GM19099 (cell line): ENCODE results near the gene ENHO.

Source experiments
- POLR2A ChIP-seq: IDR thresholded peaks from 3 replicates; pipeline ENCODE4 v1.6.1; 2011; ENCODE audit warnings: low read depth; ENCODE audit not compliant: insufficient read length; ENCODE audit errors: extremely low read depth

ENHO gene

DNA sequence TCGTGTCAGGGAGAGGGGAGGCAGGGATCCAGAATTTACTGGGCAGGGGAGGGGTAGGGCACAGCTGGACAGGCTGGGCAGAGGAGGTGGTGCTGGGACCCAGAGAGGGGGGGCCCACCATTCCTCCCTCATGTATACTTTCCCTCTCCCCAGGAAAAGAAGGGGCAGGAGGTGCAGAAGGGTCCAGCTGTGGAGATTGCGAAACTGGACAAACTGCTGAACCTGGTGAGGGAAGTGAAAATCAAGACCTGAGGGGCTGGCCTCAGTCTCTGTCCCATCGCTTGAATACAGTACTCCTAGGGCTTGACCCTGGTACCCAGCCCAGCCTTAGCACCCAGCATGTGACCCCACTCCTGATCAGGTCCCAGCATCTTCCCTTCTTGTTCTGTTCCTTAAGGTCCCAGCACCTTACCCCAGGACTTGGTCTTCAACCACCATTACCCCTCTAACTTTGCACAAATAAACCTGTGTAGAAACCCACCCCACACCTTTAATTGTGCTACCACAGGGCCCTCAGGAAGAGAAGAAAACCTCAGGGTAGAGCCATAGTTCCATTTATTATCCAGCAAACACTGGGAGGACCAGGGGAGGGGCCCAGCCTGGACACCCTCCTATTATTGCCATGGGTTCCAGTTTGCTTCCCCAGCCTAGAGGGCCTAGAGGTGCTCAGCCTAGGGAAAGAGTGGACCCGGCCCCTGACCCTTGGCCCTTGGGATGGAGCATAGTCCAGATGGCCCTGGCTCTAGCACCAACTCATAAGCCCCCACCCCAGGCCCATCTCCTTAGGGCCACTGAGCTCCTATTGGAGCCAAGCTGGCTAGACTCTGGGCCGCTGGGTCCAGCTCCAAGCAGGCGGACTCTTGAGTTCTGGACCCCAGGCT is 2.0 kb downstream of the ENHO start:
- no peak for TF ChIP-seq POLR2A

DNA sequence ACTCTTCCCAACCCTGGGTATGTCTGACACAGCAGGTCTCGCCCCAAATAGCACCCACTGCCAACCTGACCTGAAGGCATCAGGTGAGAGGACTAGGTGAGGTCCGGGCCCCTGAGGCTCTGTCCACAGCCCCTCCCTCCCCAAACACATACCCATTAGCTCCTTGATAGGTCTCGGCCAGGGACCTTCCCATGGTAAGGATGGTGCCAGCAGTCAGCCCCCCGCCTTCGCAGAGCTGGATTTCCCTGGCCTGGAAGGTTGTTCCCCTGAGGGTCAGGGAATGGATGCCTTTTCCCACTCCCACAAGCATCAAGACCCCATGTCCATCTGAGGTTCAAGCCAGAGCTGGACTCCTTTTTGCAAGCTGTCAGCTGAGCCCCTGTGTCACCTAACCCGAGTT is 2.7 kb downstream of the ENHO start:
- no peak for TF ChIP-seq POLR2A

- TF ChIP-seq POLR2A: no peak
These were observed 3.3 kb downstream of the ENHO start for GRCh38 chr9:34519321-34520020.

DNA sequence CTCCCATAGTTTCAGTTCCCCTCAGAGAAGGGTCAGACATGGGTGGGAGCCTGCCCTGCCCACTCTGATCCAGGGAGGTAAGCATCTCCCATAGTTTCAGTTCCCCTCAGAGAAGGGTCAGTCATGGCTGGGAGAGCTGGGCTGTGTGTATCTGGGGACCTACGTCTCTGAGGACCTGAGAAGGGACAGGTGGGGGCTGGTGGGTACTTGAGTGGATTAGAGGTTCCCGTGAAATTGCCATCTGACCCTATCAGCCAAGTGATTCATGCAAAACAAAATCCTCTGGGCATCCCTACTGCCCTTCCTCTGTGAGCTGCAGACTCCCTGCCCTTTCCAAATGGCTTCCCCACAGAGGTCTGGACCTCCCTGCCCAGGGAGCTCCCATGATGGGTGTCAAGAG is 3.9 kb downstream of the ENHO start:
- no peak for TF ChIP-seq POLR2A

- no peak for TF ChIP-seq POLR2A
These were observed 4.6 kb downstream of the ENHO start for GRCh38 chr9:34518110-34518616.

- TF ChIP-seq POLR2A: no peak
These were observed 5.6 kb downstream of the ENHO start for GRCh38 chr9:34517185-34517584.

- no peak for TF ChIP-seq POLR2A
These were observed 6.8 kb downstream of the ENHO start for GRCh38 chr9:34515959-34516358.

DNA sequence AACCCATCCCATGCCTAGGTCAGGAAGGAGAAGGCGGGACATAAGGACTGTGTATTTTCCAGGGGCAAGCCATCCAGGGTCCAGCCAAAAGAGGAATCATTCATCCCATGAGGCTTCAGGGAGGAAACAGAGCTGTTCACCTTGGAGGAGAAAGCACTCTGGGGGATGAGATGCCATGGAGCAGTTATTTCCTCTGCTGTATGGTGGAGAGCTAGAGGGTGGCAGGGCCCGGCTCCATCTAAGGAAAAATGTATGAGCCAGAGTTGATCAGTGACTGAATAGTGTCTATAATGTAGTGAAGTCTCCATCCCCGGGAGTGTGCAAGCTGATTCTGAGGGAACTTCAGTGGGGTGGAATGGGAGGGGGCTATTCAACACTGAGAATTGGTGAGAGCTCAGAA is 8.0 kb downstream of the ENHO start:
- TF ChIP-seq POLR2A: no peak

DNA sequence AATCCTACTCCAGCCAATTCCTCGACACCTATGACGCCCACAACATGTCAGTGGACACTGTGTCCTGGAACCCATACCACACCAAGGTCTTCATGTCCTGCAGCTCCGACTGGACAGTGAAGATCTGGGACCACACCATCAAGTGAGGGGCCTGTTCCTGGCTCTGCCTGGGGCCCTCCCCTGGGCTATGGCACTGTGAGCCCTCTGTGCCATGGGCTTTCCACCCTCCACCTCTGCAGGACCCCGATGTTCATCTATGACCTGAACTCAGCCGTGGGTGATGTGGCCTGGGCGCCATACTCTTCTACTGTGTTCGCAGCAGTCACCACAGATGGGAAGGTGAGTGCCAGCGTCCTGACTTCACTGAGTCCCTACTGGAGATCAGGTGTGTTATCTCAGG is 8.4 kb downstream of the ENHO start:
- no peak for TF ChIP-seq POLR2A

- no peak for TF ChIP-seq POLR2A
These were observed 9.1 kb downstream of the ENHO start for GRCh38 chr9:34513567-34514214.

DNA sequence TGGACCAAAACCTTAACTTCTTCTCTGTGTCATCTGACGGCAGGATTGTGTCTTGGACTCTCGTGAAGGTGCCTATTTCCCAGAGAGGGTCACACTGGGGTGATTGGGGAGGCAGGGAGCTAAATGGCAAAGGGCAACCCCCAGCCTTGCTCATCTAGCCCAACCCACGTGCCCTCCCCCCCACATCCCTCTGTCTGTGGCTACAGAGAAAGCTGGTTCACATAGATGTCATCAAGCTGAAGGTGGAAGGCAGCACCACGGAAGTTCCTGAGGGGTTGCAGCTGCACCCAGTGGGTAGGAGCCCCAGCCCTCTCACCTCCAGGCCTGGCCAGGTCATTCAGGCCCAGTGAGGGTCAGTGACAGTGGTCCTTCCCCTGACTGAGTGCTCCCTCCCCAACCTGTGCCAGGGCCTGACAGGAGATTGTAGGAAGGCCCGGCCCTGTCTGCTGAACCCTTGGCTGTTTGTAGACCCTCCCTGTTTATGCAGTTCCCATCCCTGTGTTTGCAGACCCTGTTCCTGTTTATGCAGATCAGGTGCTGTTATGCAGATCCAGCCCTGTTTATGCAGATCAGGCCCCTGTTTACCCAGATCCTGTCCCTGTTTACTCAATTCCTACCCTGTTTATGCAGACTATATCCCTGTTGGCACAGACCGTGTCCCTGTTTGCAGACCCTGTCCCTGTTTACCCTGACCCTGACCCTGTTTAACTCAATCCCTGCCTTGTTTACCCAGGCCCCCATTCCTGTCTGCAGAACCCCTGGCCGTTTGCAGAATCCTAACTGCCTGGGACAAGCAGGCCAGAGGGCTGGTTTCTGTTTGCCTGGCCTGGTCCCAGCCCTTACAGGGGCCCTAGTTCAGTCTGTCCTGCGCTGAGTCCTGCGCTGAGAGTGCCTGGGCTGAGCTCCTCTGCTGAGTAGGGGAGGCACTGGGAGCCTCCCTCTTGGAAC is 10.4 kb downstream of the ENHO start:
- no peak for TF ChIP-seq POLR2A

DNA sequence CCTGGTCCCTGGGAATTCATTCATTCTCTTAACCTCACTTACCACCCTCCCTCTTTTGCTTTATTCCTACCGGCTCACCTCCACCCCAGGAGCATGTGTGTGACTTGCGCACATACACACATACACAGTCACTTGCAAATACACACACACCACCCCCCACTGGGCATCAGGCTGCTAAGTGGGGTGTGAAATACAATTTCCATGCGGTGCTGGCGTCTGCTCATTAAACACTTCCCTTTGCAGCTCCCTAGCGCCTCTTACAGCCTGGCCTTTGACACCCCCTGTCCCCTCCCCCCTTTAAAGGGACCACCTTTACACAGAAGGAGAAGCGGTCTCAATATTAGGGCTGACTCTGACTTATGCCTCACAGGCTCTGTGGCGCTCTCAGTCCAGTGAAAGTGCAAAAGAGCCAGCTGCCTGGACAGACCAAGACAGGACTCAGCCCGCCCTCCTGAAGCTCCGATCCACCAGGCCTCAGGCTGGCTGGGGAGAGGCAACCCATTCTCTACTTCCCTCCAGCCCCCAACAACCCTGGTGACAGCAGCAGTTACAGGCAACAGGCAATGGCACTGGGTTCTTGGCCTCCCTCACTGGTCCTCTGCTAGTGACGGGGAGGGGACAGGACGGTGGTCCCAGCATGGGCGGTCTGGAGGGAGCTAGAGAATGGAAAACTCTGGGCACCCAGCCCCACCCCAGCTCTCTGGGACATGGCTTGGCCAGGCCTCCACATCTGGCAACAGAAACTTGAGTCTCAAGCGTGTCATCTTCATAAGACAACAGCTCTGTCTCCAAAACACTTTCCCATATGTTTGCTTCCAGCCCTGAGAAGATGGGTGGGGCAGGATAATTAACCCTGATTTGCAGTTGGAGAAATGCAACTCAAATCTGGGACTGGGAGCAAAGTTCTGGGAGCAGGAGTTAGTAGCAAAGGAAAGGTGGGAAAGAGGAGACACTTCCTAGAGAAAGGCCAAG is 12.0 kb downstream of the ENHO start:
- no peak for TF ChIP-seq POLR2A

- no peak for TF ChIP-seq POLR2A
These were observed 13.8 kb downstream of the ENHO start for GRCh38 chr9:34508951-34509350.

- TF ChIP-seq POLR2A: no peak
These were observed 14.3 kb downstream of the ENHO start for GRCh38 chr9:34508463-34508862.

DNA sequence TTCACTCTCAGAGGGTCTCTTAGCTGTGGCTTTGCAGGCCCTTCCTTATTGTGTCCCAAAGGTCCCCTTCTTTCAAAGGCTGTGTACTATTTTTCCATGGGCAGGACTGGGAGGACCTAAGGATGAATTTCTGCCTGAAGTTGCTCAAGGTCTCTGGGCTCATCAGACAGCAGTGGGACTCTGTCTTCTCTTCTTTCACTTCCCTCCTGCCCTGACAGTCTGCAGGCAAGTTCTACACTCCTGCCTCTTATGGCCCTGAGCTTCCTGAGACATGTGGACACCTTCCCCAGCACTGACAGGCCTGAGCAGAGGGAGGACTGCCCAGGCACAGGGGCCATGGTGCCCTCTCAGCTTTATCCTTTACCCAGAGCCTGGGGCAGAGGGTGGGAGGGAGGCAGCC is 14.8 kb downstream of the ENHO start:
- TF ChIP-seq POLR2A: no peak
